Measurements from ENCODE around the gene ATF6. TPM values are rescaled to one million over a fixed set of nuclear protein-coding genes. Genes with fewer than 3 reads are reported as not detected.

Gene ATF6
- total and polyA plus RNA-seq, 2 of the 8 experiments (the other 6 are each of a cell fraction or from before 2014, with no cell fraction given): 4.6 to 10.0 TPM

- POLR2A ChIA-PET (ENCODE audit: partially characterized antibody): interaction anchor here (1.5 kb wide), 1 partner anchor 109 kb away, joined by 3 read pairs; the partner anchor contains the start of gene OLFML2B
- H2BK12ac ChIP-seq (ENCODE audit: low read depth, low read length): no peak overlapping the region
- no peak for DNase-seq (ENCODE audit: low read depth in 1 of 2, low spot score in 2 of 2)
- TF ChIP-seq RBBP5 (IDR thresholded peaks at IDR 0.05; ENCODE audit: borderline replicate concordance, low read depth, low read length): no peak
- no peak for TF ChIP-seq CHD1 (IDR thresholded peaks at IDR 0.05; ENCODE audit: low read depth, low read length)
- TF ChIP-seq SAP30 (IDR thresholded peaks at IDR 0.05; ENCODE audit: insufficient read depth, insufficient replicate concordance, low read length): no peak
- no peak for TF ChIP-seq CTBP2 (IDR thresholded peaks at IDR 0.05; ENCODE audit: borderline replicate concordance, insufficient read depth, insufficient read length, low read length)
- no peak for TF ChIP-seq KDM5A (IDR thresholded peaks at IDR 0.05; ENCODE audit: low read length)
- no peak for TF ChIP-seq NANOG (IDR thresholded peaks at IDR 0.05; ENCODE audit: insufficient read depth, low read depth, low read length, poor library complexity, severe bottlenecking)
- no peak for TF ChIP-seq RAD21 (IDR thresholded peaks at IDR 0.05 in 1 of 2, conservative IDR thresholded peaks at IDR 0.05 in 1 of 2; ENCODE audit: low read depth in 2 of 2, low read length in 2 of 2)
- TF ChIP-seq TCF12 (IDR thresholded peaks at IDR 0.05; ENCODE audit: low read depth, low read length): no peak
- no peak for TF ChIP-seq FOSL1 (IDR thresholded peaks at IDR 0.05; ENCODE audit: insufficient read depth, low read depth, low read length)
- no peak for TF ChIP-seq SIX5 (IDR thresholded peaks at IDR 0.05; ENCODE audit: low read depth, low read length)
- no peak for TF ChIP-seq CBX8 (IDR thresholded peaks at IDR 0.05; ENCODE audit: borderline replicate concordance, low read depth, low read length)
- TF ChIP-seq CBX5 (IDR thresholded peaks at IDR 0.05; ENCODE audit: low read depth, low read length): no peak
- no peak for TF ChIP-seq YY1 (IDR thresholded peaks at IDR 0.05; ENCODE audit: low read depth, low read length)
- no peak for TF ChIP-seq JUND (IDR thresholded peaks at IDR 0.05; ENCODE audit: low read length)
Measured at GRCh38 chr1:161915051-161915503, 149.0 kb downstream of the ATF6 start.

More at GRCh38 chr1:161915051-161915503, 149.0 kb downstream of the ATF6 start:
- CTCF ChIA-PET (ENCODE audit: partially characterized antibody): interaction anchor here (0.7 to 1.1 kb wide), 4 partner anchors 9 to 122 kb away, joined by 3 to 4 read pairs (median 4); partner anchors contain the start of gene OLFML2B
- Histone ChIP-seq H2BK15ac (ENCODE audit: low read length) (no peak overlapping the region), H4K8ac (ENCODE audit: extremely low read depth, insufficient read depth, low read length) (no peak overlapping the region), H3K4me1 (replicated peaks in 1 of 4; ENCODE audit: control insufficient read depth in 3 of 4, insufficient read depth in 4 of 4, low read length in 3 of 4) (no peaks in the 10 kb centered on the region), H3K79me1 (ENCODE audit: low read depth, low read length) (no peaks in the 10 kb centered on the region), H4K91ac (replicated peaks; ENCODE audit: insufficient read length, low read length) (no peak overlapping the region), H3K36me3 (ENCODE audit: control insufficient read depth in 2 of 4, insufficient read depth in 4 of 4, low read length in 3 of 4) (no peaks in the 10 kb centered on the region; a peak in 2 of 8 replicates), H3K27me3 (replicated peaks in 1 of 4; ENCODE audit: control insufficient read depth in 3 of 4, extremely low read depth in 1 of 4, insufficient read depth in 3 of 4, low read length in 3 of 4) (no peaks in the 10 kb centered on the region), H3K27ac (ENCODE audit: low read depth, low read length) (no peak overlapping the region), H3K23me2 (ENCODE audit: low read depth, low read length) (no peaks in the 10 kb centered on the region), H2AFZ (ENCODE audit: low read length) (no peak overlapping the region), H3K9ac (replicated peaks in 1 of 4; ENCODE audit: extremely low read depth in 1 of 4, low read depth in 3 of 4, low read length in 3 of 4) (no peak overlapping the region), H3K79me2 (ENCODE audit: control insufficient read depth in 1 of 2, insufficient read depth in 2 of 2, low read length in 2 of 2) (no peaks in the 10 kb centered on the region), H3K4me3 (ENCODE audit: extremely low read depth in 1 of 4, insufficient read depth in 2 of 4, low read depth in 3 of 4, low read length in 4 of 4) (no peak overlapping the region), H3K14ac (ENCODE audit: insufficient read length) (no peak overlapping the region), H3K18ac (ENCODE audit: extremely low read depth, low read length) (no peak overlapping the region), H4K5ac (ENCODE audit: insufficient read length, low read depth, low read length) (no peak overlapping the region), H2BK20ac (ENCODE audit: low read length) (no peak overlapping the region), H4K20me1 (replicated peaks in 1 of 2; ENCODE audit: control insufficient read depth in 1 of 2, insufficient read depth in 2 of 2, low read length in 2 of 2) (no peaks in the 10 kb centered on the region), H3K9me3 (ENCODE audit: insufficient read depth in 2 of 2, low read depth in 1 of 2, low read length in 1 of 2) (peaks cover 0 to 2% of the 10 kb centered on the region in 2 experiments; a peak in 1 of 4 replicates), H3K56ac (replicated peaks; ENCODE audit: insufficient read length, low read depth, low read length) (no peak overlapping the region), H2AK5ac (ENCODE audit: low read depth, low read length) (no peak overlapping the region), H3K23ac (ENCODE audit: insufficient read length) (no peak overlapping the region), H3K4ac (replicated peaks; ENCODE audit: insufficient read length, low read depth, low read length) (no peak overlapping the region), H3K4me2 (ENCODE audit: insufficient read depth in 1 of 2, low read depth in 2 of 2, low read length in 2 of 2) (no peak overlapping the region), H2BK120ac (replicated peaks; ENCODE audit: low read depth, low read length) (no peak overlapping the region), H2BK5ac (ENCODE audit: low read depth, low read length) (no peak overlapping the region)
- FAIRE-seq: no peak
- 91% methylated on average over 1 of the region's 1 CpG; no CpG with 5 or more reads in 1 of the 2 experiments for WGBS, 2 experiments (ENCODE audit: extremely low coverage in 1 of 2, insufficient coverage in 1 of 2, insufficient read length in 1 of 2, insufficient replicate concordance in 2 of 2, low coverage in 1 of 2, low lambda C conversion rate in 2 of 2, missing lambda C conversion rate in 1 of 2)

Data from H1 (cell line).